ENCODE measurements around the gene CD58. TPM values are rescaled to one million over a fixed set of nuclear protein-coding genes. Genes with fewer than 3 reads are reported as not detected.

CD58 gene
- polyA plus RNA-seq, 2 donors, result 21.2 to 25.3 TPM

DNA sequence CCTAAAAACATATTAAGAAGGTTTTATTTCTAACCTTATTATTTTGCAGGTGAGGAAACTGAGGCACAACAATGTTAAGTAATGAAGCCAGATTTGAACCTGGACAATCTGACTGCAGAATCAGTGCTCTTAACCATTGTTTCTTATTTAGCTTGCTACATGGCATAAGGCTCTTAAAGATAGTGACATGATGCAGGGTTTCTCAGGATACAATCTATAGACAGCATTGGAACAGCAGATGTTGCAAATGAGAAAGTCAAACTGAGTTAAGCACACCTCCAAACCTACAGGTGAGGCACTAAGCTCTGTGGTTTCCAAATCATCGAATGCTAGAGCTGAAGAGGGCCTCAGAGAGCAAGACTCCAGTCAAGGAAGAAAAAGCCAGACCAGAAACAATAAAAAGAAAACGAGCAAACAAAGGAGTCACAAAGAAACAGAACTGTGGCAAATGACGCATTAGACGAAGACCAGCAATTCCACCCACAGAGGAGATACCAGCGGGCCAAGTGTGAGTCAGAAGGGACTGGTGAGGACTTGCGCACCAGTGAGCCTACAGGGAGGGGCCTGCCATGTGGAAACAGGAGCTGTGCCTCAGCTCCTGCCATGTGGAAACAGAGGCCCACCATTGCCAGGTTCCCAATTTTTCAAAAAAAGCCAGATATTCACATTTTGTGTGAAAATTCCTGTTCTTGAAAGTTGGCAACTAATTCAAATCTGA, 14.4 kb downstream of the CD58 start:
- peak overlapping the region; percentile 78 to 83 for H3K27ac ChIP-seq (ENCODE audit: low read depth in 2 of 2, low read length in 1 of 2)
- no peaks in the 10 kb centered on the region for H3K36me3 ChIP-seq (ENCODE audit: control insufficient read depth in 2 of 2, insufficient read depth in 2 of 2, low read length in 1 of 2)
- no peak overlapping the region for H3K4me3 ChIP-seq (ENCODE audit: low read depth in 1 of 2, low read length in 2 of 2)
- 35 to 43% methylated on average over 6 of the region's 6 CpGs for WGBS, 2 donors
- peaks cover 0 to 6% of the 10 kb centered on the region in 2 donors for H3K4me1 ChIP-seq (ENCODE audit: control insufficient read depth in 2 of 2, insufficient read depth in 2 of 2, low read length in 1 of 2)
- no peaks in the 10 kb centered on the region for H3K27me3 ChIP-seq (ENCODE audit: control insufficient read depth in 1 of 2, insufficient read depth in 2 of 2, low read length in 2 of 2)
- no peaks in the 10 kb centered on the region for H3K9me3 ChIP-seq (ENCODE audit: control insufficient read depth in 2 of 2, insufficient read depth in 1 of 2, low read depth in 1 of 2, low read length in 1 of 2)

DNA sequence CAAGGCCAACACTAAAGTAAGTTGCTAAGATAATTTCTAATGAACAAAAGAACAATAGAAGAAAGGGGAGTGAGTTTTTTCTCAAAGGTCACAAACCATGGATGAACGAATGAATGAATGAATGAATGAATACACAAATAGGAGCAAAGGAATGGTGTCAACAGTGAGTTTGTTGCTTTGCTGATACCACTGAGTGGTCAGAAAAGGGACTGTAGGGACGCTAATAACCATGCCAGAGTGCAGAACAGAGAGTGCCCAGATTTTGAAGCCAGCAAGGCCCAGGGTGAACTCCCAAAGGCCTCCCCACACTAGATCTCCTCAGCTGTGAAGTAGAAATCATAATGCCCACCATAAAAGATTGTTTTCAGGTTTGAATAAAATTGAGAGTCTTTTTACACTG, 15.9 kb downstream of the CD58 start:
- no peaks in the 10 kb centered on the region for H3K27me3 ChIP-seq (ENCODE audit: control insufficient read depth in 1 of 2, insufficient read depth in 2 of 2, low read length in 2 of 2)
- no peaks in the 10 kb centered on the region for H3K9me3 ChIP-seq (ENCODE audit: control insufficient read depth in 2 of 2, insufficient read depth in 1 of 2, low read depth in 1 of 2, low read length in 1 of 2)
- WGBS, 2 donors, result 83 to 93% methylated on average over 2 of the region's 2 CpGs
- H3K36me3 ChIP-seq (ENCODE audit: control insufficient read depth in 2 of 2, insufficient read depth in 2 of 2, low read length in 1 of 2), result no peaks in the 10 kb centered on the region
- H3K27ac ChIP-seq (ENCODE audit: low read depth in 2 of 2, low read length in 1 of 2), result peak overlapping the region in 1 of 2 donors; percentile 21
- H3K4me1 ChIP-seq (ENCODE audit: control insufficient read depth in 2 of 2, insufficient read depth in 2 of 2, low read length in 1 of 2), result peaks cover 0 to 6% of the 10 kb centered on the region in 2 donors
- no peak overlapping the region for H3K4me3 ChIP-seq (ENCODE audit: low read depth in 1 of 2, low read length in 2 of 2)

DNA sequence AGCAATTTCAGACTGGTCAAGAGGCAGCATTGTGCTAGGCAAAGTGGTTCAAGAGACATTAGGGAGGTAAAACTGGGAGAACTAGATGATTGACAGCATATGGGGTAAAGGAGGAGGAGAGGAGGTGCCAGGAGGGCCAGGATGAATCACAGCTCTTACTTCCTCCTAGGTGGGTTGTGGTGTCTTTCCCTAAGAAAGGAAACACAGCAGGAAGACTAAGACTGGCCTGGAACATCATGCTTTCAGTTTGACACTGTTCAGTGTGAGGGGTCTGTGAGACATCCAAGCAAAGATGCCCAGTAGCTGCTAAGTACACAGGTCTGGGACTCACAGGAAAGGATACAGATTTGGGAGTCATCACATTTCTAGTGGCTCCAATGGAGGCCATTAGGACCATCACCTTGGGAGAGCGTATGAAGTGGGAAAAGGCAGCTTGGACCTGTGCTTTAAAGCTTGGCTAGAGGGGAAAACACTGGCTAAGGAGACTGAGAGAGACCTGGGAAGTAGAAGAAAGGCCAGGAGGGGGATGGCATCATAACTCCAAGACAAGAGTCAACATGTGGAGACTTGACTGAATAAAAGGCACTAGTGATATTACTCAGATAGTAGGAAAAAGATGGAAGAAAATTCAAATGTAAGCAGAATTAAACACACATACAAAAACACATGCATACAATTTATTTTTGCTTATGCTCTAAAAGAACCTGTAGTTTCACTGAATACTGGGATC, 17.3 kb downstream of the CD58 start:
- peaks cover 0 to 6% of the 10 kb centered on the region in 2 donors for H3K4me1 ChIP-seq (ENCODE audit: control insufficient read depth in 2 of 2, insufficient read depth in 2 of 2, low read length in 1 of 2)
- WGBS, 2 donors, result 96% methylated on average over 1 of the region's 1 CpG
- H3K9me3 ChIP-seq (ENCODE audit: control insufficient read depth in 2 of 2, insufficient read depth in 1 of 2, low read depth in 1 of 2, low read length in 1 of 2), result no peaks in the 10 kb centered on the region
- no peaks in the 10 kb centered on the region for H3K36me3 ChIP-seq (ENCODE audit: control insufficient read depth in 2 of 2, insufficient read depth in 2 of 2, low read length in 1 of 2)
- no peak overlapping the region for H3K4me3 ChIP-seq (ENCODE audit: low read depth in 1 of 2, low read length in 2 of 2)
- H3K27ac ChIP-seq (ENCODE audit: low read depth in 2 of 2, low read length in 1 of 2), result peak overlapping the region; percentile 63 to 82
- no peaks in the 10 kb centered on the region for H3K27me3 ChIP-seq (ENCODE audit: control insufficient read depth in 1 of 2, insufficient read depth in 2 of 2, low read length in 2 of 2)

DNA sequence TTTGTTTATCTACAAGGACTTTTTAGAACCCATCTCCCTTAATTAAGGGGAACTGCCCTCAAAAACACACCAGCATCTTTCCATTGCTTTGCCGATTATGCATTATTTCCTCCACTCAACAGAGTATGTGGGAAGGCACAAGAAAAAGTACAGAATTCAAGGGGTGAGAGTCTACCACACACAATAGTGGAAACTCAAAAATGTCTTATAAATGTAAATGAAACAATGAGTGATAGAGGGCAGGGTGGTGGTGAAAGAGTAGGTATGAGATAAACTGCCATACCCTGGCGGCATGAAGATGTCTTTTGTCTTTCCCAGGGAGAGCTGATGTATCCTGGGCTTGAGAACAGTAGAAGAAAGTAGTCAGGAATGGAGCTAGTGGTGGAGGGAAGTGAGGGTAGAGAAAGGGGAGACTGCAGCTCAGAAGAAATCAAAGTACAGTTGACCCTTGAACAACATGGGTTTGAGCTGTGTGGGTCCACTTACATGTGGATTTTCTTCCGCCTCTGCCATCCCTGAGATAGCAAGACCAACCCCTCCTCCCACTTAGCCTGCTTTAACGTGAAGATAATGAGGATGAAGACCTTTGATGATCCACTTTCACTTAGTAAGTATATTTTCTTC, 24.4 kb downstream of the CD58 start:
- Histone ChIP-seq H3K4me3 (ENCODE audit: low read depth in 1 of 2, low read length in 2 of 2) (no peak overlapping the region), H3K9me3 (ENCODE audit: control insufficient read depth in 2 of 2, insufficient read depth in 1 of 2, low read depth in 1 of 2, low read length in 1 of 2) (no peaks in the 10 kb centered on the region), H3K27me3 (ENCODE audit: control insufficient read depth in 1 of 2, insufficient read depth in 2 of 2, low read length in 2 of 2) (no peaks in the 10 kb centered on the region), H3K36me3 (ENCODE audit: control insufficient read depth in 2 of 2, insufficient read depth in 2 of 2, low read length in 1 of 2) (peaks cover 0 to 5% of the 10 kb centered on the region in 2 donors), H3K27ac (ENCODE audit: low read depth in 2 of 2, low read length in 1 of 2) (no peak overlapping the region), H3K4me1 (ENCODE audit: control insufficient read depth in 2 of 2, insufficient read depth in 2 of 2, low read length in 1 of 2) (peaks cover 0 to 5% of the 10 kb centered on the region in 2 donors)
- WGBS, 2 donors, result 89% methylated on average over 4 of the region's 4 CpGs

DNA sequence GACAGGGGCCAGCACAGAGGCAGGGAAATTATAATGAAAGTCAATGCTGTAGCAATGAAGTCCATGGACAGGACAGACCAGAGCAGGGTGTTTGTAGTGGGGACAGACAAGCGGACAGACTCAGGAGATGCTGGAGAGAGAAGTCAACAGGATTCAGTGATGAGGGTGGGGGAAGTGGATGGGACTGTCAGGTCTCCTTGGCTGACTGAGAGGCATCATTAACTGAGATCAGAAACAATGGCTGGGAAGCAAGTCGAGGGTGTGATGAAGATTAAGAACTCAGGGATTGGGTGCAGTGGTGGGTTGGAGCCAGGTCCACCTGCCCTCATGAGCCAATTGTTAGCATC, 25.5 kb downstream of the CD58 start:
- Histone ChIP-seq H3K27me3 (ENCODE audit: control insufficient read depth in 1 of 2, insufficient read depth in 2 of 2, low read length in 2 of 2) (no peaks in the 10 kb centered on the region), H3K4me1 (ENCODE audit: control insufficient read depth in 2 of 2, insufficient read depth in 2 of 2, low read length in 1 of 2) (peaks cover 0 to 5% of the 10 kb centered on the region in 2 donors), H3K9me3 (ENCODE audit: control insufficient read depth in 2 of 2, insufficient read depth in 1 of 2, low read depth in 1 of 2, low read length in 1 of 2) (no peaks in the 10 kb centered on the region), H3K36me3 (ENCODE audit: control insufficient read depth in 2 of 2, insufficient read depth in 2 of 2, low read length in 1 of 2) (peaks cover 2 to 5% of the 10 kb centered on the region in 2 donors), H3K4me3 (ENCODE audit: low read depth in 1 of 2, low read length in 2 of 2) (no peak overlapping the region), H3K27ac (ENCODE audit: low read depth in 2 of 2, low read length in 1 of 2) (no peak overlapping the region)
- WGBS, 2 donors, result 79 to 88% methylated on average over 2 of the region's 2 CpGs

DNA sequence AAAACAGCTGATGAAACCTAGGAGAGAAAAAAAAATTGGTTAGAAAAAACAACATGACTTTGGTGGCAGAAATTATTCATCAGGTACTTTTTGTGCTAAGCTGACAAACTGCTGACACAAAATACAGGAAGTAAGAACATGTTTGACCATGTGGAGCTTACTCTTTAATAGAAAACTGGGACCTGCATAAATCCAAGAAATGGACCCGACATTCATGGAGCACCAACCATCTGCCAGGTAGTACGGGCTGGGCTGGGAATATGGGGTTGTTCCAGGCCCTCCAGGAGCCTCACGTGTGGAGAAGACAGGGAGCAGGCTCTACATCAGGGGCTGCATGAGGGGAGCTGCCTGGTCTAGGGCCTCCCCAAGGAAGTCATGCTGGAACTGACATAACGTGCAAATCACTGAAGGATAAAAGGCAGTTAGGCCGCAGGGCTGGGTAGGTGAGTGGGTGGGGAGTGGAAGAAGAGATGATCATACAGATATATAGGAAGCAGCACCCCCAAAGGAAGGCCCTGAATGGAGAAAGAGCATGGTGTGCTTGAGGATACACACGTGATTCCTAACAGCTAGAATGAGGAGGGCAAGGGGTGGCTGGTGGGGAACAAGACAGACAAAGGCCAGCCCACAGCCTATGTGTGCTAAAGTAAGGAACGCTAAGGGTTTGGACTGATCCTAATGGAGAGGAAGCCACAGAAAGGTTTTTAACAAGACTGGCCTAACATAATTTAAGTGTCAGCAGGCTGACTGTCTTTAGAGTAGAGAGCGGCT, 26.1 kb downstream of the CD58 start:
- peaks cover 0 to 5% of the 10 kb centered on the region in 2 donors for H3K4me1 ChIP-seq (ENCODE audit: control insufficient read depth in 2 of 2, insufficient read depth in 2 of 2, low read length in 1 of 2)
- H3K27ac ChIP-seq (ENCODE audit: low read depth in 2 of 2, low read length in 1 of 2), result no peak overlapping the region
- 79 to 81% methylated on average over 8 of the region's 8 CpGs for WGBS, 2 donors
- H3K9me3 ChIP-seq (ENCODE audit: control insufficient read depth in 2 of 2, insufficient read depth in 1 of 2, low read depth in 1 of 2, low read length in 1 of 2), result no peaks in the 10 kb centered on the region
- H3K36me3 ChIP-seq (ENCODE audit: control insufficient read depth in 2 of 2, insufficient read depth in 2 of 2, low read length in 1 of 2), result peaks cover 2 to 5% of the 10 kb centered on the region in 2 donors
- H3K4me3 ChIP-seq (ENCODE audit: low read depth in 1 of 2, low read length in 2 of 2), result no peak overlapping the region
- H3K27me3 ChIP-seq (ENCODE audit: control insufficient read depth in 1 of 2, insufficient read depth in 2 of 2, low read length in 2 of 2), result no peaks in the 10 kb centered on the region

DNA sequence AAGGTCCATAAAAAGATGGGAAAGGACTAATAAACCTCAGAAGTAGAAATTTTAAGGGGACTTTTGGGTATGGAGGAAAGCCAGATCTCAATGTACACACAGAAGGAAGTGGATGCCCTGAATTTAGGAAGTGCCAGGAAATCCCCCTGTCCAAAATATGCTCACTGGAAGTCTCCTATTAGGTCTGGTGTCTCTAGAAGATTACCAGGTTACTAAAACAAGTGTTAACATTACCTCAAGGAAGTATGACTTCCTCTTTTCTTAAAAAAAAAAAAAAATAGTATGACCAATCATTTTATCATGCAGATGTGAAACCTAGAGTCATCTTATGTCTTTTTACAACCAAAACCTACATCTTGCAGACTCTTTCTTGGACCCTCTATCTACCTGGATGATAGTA, 30.7 kb downstream of the CD58 start:
- Histone ChIP-seq H3K9me3 (ENCODE audit: control insufficient read depth in 2 of 2, insufficient read depth in 1 of 2, low read depth in 1 of 2, low read length in 1 of 2) (no peaks in the 10 kb centered on the region), H3K4me1 (ENCODE audit: control insufficient read depth in 2 of 2, insufficient read depth in 2 of 2, low read length in 1 of 2) (peaks cover 0 to 7% of the 10 kb centered on the region in 2 donors), H3K27ac (ENCODE audit: low read depth in 2 of 2, low read length in 1 of 2) (no peak overlapping the region), H3K4me3 (ENCODE audit: low read depth in 1 of 2, low read length in 2 of 2) (no peak overlapping the region), H3K36me3 (ENCODE audit: control insufficient read depth in 2 of 2, insufficient read depth in 2 of 2, low read length in 1 of 2) (peaks cover 5 to 7% of the 10 kb centered on the region in 2 donors), H3K27me3 (ENCODE audit: control insufficient read depth in 1 of 2, insufficient read depth in 2 of 2, low read length in 2 of 2) (no peaks in the 10 kb centered on the region)

DNA sequence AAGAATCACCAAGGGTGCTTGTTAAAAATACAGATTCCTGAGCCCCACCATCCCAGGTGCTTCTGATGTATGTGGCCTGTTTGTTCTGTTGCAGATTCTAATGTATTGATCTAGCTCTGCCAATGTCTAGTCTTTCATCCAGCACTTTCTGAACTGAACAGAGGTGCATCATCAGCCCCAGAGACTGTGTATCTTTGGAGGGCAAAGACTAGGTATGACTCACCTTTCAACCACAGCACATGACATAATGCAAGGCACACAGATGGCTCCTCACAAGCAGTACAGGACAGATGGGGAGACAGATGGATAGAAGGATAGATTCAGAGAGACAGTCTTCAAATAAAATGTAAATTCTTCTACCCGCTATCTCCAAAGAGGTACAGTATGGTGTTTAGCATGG, 32.3 kb downstream of the CD58 start:
- Histone ChIP-seq H3K4me3 (ENCODE audit: low read depth in 1 of 2, low read length in 2 of 2) (no peak overlapping the region), H3K27me3 (ENCODE audit: control insufficient read depth in 1 of 2, insufficient read depth in 2 of 2, low read length in 2 of 2) (no peaks in the 10 kb centered on the region), H3K9me3 (ENCODE audit: control insufficient read depth in 2 of 2, insufficient read depth in 1 of 2, low read depth in 1 of 2, low read length in 1 of 2) (no peaks in the 10 kb centered on the region), H3K27ac (ENCODE audit: low read depth in 2 of 2, low read length in 1 of 2) (no peak overlapping the region), H3K36me3 (ENCODE audit: control insufficient read depth in 2 of 2, insufficient read depth in 2 of 2, low read length in 1 of 2) (peaks cover 5 to 14% of the 10 kb centered on the region in 2 donors), H3K4me1 (ENCODE audit: control insufficient read depth in 2 of 2, insufficient read depth in 2 of 2, low read length in 1 of 2) (peaks cover 0 to 5% of the 10 kb centered on the region in 2 donors)
- WGBS, 2 donors, result 96 to 100% methylated on average over 1 of the region's 1 CpG

DNA sequence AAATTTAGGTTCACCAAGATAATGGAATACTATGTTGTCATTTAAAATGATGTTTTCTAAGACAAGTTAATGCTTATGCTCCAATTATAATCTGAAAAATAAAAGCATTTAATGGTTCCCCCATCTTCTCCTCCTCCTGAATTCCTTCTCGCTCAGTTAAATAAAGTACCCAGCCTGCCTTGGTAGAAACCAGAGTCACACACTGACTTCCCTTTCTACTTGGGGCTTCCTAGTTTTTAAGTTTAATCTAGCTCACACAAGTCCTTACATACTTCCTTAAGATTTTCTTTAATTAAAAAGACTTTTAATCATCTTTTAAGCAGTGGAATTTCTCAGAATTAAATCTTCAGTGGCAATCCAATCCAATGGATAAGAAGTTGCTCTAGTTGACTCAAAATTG, 32.9 kb downstream of the CD58 start:
- no peaks in the 10 kb centered on the region for H3K27me3 ChIP-seq (ENCODE audit: control insufficient read depth in 1 of 2, insufficient read depth in 2 of 2, low read length in 2 of 2)
- no peak overlapping the region for H3K27ac ChIP-seq (ENCODE audit: low read depth in 2 of 2, low read length in 1 of 2)
- WGBS, 2 donors, result 88 to 91% methylated on average over 1 of the region's 1 CpG
- no peaks in the 10 kb centered on the region for H3K9me3 ChIP-seq (ENCODE audit: control insufficient read depth in 2 of 2, insufficient read depth in 1 of 2, low read depth in 1 of 2, low read length in 1 of 2)
- peaks cover 0 to 2% of the 10 kb centered on the region in 2 donors for H3K4me1 ChIP-seq (ENCODE audit: control insufficient read depth in 2 of 2, insufficient read depth in 2 of 2, low read length in 1 of 2)
- no peak overlapping the region for H3K4me3 ChIP-seq (ENCODE audit: low read depth in 1 of 2, low read length in 2 of 2)
- peaks cover 5 to 11% of the 10 kb centered on the region in 2 donors for H3K36me3 ChIP-seq (ENCODE audit: control insufficient read depth in 2 of 2, insufficient read depth in 2 of 2, low read length in 1 of 2)

Data from esophagus (tissue), 2 donors.